Measurements from ENCODE around the gene ZNF8.
"Not testable (repeated sequence)": the region's sequence is repeated elsewhere in the genome, so short reads cannot be mapped to it uniquely, and the experiment has no call there.

ZNF8 gene

GRCh38 chr19:58300620-58301019 is 21.9 kb downstream of the ZNF8 start:
- no peak for DNase-seq

- DNase-seq: no peak
These were observed 25.5 kb downstream of the ZNF8 start for GRCh38 chr19:58304255-58304654.

DNA sequence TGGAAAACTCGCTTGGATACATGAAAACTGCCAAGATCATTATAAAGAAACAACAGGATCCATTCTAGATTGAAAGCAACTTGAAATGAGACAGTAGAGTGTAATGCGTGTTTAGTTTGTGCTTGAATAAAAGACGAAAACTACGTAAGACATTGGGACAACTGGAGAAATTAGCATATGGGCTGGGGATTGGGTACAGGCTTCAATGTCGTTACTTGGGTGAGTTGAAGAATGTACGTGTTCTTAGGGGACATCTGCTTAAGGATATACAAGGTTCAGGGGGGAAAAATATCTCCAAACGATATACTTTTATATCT is 26.0 kb downstream of the ZNF8 start:
- DNase-seq: no peak

- peak; percentile 97 for DNase-seq
These were observed 26.5 kb downstream of the ZNF8 start, which contains the start of gene ERVK3-1 for GRCh38 chr19:58305065-58305931. Gene ERVK3-1 (plus strand): TSS chr19:58305377. CDS start chr19:58312169, 6,792 bp downstream.

GRCh38 chr19:58305932-58306323 is 27.2 kb downstream of the ZNF8 start:
- no peak for DNase-seq

GRCh38 chr19:58307736-58308135 is 29.0 kb downstream of the ZNF8 start:
- DNase-seq: no peak

GRCh38 chr19:58310685-58311084 is 31.9 kb downstream of the ZNF8 start:
- DNase-seq: not testable (repeated sequence)

- no peak for DNase-seq
These were observed 32.6 kb downstream of the ZNF8 start for GRCh38 chr19:58311345-58311865.

DNA sequence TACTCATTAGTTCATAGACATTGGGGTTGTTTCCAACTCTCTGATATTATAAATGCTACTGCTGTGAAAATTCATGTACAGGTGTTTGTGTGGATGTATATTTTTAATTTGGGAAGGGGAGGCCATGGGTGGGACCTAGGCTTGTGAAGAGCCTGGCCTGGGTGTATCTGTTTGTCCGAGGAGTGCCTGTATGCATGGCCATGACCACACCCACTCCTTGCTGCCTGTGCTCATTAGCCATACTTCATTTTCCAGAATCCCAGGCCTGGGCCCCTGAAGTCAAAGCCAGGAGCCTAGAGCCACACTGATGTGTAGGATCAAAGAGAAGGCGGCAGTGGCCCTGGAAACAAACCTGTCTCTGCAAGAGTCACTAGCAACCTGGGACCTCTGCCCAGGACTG is 36.8 kb downstream of the ZNF8 start:
- no peak for DNase-seq

DNA sequence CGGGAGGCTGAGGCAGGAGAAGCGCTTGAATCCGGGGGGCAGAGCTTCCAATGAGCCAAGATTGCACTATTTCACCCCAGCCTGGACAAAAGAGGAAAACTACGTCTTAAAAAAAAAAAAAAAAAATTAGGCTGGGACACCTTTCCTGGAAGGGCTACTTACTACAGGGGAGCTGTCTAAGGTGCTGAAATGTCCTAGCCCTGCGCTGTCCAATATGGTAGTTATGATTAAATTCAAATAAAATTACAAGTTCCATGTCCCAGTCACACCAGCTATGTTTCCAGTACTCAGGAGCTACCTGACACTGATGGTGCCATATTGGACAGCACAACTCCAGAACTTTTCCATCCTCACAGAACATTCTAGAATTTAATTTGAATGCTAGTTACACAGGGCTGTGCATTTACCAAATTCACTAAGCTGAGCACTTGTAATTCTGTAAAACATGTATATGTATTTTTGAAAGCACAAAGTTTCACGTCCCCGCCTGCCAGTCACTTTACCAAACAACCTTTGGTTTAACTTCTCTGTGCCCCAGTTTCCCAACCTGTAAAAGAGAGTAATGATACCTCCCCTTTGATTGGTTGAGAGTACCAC is 38.8 kb downstream of the ZNF8 start:
- DNase-seq: no peak

DNA sequence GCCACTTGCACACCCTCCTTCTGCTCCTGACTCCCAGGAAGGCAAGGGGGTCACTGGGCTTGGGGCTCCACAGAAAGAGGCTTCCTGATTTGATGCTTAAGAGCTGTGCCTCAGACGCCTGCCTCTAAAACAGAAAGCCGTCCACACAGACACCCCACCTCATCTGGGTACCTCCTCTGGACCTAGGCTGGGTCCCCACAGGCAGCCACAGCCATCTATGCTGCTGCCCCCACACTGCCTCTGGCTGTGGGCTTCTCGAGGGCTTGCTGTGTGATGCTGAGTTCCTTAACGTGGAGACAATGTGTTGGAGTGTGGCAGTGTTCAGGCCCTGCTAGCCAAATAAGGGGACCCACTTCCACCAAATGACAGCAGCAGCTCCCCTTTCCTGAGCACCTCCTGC is 39.5 kb downstream of the ZNF8 start:
- no peak for DNase-seq

DNA sequence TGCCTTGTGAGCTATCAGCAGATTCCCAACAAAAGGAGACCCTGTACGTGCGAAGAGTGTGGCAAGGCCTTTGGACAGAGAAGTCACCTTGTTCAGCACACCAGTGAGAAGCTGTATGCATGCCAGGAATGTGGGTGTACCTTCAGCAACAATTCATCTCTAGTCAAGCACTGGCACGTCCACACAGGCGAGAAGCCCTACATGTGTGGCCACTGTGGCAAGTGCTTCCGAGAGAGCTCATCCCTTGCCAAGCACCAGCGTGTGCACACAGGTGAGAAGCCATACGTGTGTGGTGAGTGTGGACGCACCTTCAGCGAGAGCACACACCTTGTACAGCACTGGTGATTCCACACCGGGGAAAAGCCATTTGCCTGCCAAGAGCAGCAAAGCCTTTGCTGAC is 40.5 kb downstream of the ZNF8 start:
- no peak for DNase-seq

- DNase-seq: no peak
These were observed 46.7 kb downstream of the ZNF8 start for GRCh38 chr19:58325311-58326022.

GRCh38 chr19:58326501-58326913 is 47.8 kb downstream of the ZNF8 start:
- no peak for DNase-seq

- peak; percentile 95 for DNase-seq
These were observed 48.4 kb downstream of the ZNF8 start, which contains the start of gene ZSCAN22 for GRCh38 chr19:58326914-58327726. Gene ZSCAN22 (plus strand): TSS chr19:58326994. CDS start chr19:58334803, 7,809 bp downstream.

- DNase-seq: no peak
These were observed 50.2 kb downstream of the ZNF8 start for GRCh38 chr19:58328999-58329398.

DNA sequence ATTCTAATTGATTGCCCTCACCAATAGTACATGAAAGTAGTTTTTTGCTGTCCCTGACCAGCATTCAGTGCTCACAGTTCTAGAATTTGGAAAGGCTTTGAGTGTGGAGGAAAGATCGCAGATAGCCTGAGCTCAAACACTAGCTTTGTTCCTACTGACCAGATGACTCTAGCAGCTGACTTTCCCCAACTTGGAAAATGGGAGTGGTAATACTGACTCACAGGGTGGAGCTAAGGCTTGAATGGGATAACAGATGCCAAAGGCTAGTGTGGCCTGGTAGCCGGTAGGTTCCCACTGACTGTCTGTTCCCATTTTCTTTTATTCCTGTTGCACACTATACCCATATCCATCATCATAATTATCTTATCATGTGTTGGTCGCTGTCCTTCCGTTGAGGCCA is 51.7 kb downstream of the ZNF8 start:
- DNase-seq: no peak

DNA sequence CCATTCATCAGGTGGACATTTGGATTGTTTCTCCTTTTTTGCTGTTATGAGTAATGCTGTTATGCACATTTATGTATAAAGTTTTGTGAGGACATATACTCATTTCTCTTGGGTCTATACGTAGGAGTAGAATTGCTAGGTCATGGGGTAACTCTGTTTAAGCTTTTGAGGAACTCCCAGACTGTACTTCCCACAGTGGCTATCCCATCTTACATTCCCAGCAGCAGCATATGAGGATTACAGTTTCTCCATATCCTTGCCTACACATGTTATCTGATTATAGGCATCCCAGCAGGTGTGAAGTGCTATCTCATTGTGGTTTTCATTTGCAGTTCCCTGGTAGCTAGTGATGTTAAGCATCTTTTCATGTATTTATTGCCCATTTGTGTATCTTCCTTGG is 53.9 kb downstream of the ZNF8 start:
- no peak for DNase-seq

GRCh38 chr19:58334691-58335249 is 56.0 kb downstream of the ZNF8 start:
- DNase-seq: no peak

GRCh38 chr19:58335630-58336029 is 56.9 kb downstream of the ZNF8 start:
- no peak for DNase-seq

DNA sequence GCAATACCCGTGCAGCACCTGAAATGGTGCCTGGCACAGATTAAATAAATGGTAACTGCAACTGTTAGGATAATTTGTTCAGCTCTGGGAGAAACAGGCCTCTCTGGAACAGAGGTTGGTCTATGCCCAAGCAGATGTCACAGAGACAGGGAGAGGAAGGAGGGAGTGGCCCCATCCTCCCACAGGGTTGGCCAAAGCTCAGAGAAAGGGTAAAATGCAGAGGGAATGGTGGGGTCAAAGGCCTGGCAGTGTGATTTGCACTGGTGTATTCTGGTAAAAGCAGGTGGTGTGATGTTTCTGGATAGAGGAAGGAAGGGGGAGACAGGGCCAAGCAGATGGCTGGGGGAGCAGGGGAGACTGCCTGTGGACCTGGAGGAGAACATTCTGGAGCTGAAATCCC is 57.5 kb downstream of the ZNF8 start:
- DNase-seq: no peak

GRCh38 chr19:58336820-58337219 is 58.1 kb downstream of the ZNF8 start:
- DNase-seq: peak; percentile 8
